ENCODE measurements around the gene CARMIL3.

DNA sequence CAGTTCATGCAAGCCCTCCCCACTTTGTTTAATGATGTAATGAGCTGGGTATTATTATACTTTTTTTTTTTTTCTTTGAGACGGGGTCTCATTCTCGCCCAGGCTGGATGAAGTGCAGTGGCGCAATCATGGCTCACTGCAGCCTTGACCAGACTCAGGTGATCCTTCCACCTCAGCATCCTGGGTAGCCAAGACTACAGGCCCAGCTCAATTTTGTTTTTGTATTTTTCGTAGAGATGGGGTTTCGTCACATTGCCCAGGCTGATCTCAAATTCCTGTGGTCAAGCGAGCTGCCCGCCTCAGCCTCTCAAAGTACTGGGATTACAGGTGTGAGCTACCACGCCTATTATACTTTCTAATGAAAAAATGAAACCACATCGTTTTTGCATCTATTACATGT is 58.3 kb downstream of the CARMIL3 start:
- TF ChIP-seq CTCF (IDR thresholded peaks at IDR 0.05) (no peak), POLR2AphosphoS5 (IDR thresholded peaks at IDR 0.05) (no peak), POLR2A (IDR thresholded peaks at IDR 0.05) (no peak)
